ENCODE measurements around the gene PHB1. TPM values are rescaled to one million over a fixed set of nuclear protein-coding genes. Genes with fewer than 3 reads are reported as not detected.

Gene PHB1
- total RNA-seq, 2 donors from 2014 or later = 229 to 487 TPM

DNA sequence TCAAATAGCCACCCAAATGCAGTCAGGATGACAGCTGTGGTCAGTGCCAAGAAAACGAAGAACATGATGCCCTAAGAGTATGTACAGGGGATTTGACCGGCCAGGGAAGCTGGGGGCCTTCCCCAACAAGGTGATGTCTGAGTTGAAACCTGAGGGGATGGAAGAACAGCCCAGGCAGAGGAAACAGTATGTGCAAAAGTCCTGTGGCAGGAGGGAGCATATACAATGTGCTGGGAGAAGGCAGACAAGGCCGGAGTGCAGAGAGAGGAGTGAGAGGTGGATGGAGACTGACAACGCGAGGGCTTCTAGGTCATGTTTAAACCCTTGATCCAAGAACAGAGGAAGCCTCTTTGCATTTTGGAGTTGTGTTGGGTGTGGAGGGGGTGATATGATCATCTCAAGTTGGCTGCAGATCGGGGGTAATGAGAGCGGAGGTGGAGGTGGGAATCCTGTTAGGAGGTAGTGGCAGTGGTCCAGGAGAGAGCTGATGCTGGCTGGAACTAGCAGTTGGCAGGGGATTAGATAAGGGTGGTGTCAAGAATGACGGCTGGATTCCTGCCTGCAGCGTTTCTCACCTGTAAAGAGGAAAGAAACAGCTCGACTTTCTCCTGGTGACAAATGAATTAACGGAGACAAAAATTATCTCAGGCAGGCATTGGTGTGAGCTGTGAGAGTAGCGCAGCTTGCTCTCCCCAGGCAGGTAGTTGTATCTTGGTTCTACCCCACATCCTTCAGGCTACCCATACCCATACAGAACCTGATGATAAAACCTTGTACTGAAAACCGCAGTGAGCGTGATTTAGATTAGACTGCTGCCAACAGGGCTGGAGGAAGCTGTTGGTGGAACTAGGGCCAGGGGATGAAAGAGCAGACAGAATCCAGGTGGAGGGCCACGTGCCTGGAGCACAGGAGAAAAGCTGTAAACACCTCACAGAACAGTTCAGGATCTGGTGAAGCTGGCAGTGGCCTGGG lies 43.2 kb upstream of the PHB1 start:
- peaks cover 3% of the 10 kb centered on the region for H3K27me3 ChIP-seq
- DNase-seq = no peak

DNA sequence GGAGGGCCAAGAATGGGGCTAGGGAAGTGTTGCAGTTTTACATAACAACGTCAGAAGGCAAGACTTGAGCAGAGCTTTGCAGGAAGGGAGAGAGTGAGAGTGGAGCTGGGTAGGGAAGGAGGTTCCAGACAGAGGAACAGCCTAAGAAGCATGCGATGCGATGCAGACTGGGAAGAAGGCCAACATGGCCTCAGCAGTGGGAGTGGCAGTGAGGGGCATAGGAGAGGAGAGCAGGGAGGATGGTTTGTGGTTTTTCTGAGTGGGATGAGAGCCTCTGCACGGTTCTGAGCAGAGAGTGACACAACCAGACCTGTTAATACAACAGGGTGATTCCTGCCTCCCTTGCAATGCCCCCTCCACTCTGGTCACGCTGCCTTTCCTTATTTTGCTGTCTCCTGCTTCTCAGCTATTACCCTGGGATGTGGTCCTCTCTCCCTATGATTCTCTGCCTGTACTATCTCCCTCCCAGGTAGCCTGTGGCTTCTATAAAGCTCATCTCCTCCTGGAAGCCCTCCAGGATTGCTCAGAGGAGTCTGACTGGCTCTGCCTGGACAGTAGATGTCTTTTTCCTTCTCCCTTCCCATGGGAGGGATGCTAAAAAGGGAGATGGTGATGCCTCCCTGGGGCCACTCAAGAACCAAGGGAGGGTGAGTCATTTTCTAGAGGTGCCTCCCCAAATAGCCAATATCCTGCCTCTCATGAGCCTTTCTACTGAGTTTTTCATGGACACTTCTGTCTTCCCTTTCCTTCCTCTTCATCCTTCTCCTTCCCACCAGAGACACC lies 41.7 kb upstream of the PHB1 start:
- TF ChIP-seq, protein P1, sequence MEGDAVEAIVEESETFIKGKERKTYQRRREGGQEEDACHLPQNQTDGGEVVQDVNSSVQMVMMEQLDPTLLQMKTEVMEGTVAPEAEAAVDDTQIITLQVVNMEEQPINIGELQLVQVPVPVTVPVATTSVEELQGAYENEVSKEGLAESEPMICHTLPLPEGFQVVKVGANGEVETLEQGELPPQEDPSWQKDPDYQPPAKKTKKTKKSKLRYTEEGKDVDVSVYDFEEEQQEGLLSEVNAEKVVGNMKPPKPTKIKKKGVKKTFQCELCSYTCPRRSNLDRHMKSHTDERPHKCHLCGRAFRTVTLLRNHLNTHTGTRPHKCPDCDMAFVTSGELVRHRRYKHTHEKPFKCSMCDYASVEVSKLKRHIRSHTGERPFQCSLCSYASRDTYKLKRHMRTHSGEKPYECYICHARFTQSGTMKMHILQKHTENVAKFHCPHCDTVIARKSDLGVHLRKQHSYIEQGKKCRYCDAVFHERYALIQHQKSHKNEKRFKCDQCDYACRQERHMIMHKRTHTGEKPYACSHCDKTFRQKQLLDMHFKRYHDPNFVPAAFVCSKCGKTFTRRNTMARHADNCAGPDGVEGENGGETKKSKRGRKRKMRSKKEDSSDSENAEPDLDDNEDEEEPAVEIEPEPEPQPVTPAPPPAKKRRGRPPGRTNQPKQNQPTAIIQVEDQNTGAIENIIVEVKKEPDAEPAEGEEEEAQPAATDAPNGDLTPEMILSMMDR (IDR thresholded peaks at IDR 0.05) = no peak
- Histone ChIP-seq H3K9ac (ENCODE audit: low read depth in 2 of 2, low read length in 2 of 2) (no peak overlapping the region), H3K4me3 (no peak overlapping the region), H3K27ac (no peak overlapping the region), H3K36me3 (no peaks in the 10 kb centered on the region), H3K9me3 (no peaks in the 10 kb centered on the region), H3K27me3 (peaks cover 3% of the 10 kb centered on the region), H3K4me1 (no peaks in the 10 kb centered on the region)
- no peak for DNase-seq
- intact Hi-C loops (cut with DNase I) = no loop called here

More for the DNA sequence above, 43.2 kb upstream of the PHB1 start:
- Histone ChIP-seq H3K4me1 (no peaks in the 10 kb centered on the region), H3K27ac (no peak overlapping the region), H3K9me3 (no peaks in the 10 kb centered on the region), H3K36me3 (no peaks in the 10 kb centered on the region), H3K4me3 (no peak overlapping the region), H3K9ac (ENCODE audit: low read depth in 2 of 2, low read length in 2 of 2) (no peak overlapping the region)
- intact Hi-C loops (cut with DNase I) = no loop called here
- TF ChIP-seq, protein P1 (IDR thresholded peaks at IDR 0.05) = no peak

DNA sequence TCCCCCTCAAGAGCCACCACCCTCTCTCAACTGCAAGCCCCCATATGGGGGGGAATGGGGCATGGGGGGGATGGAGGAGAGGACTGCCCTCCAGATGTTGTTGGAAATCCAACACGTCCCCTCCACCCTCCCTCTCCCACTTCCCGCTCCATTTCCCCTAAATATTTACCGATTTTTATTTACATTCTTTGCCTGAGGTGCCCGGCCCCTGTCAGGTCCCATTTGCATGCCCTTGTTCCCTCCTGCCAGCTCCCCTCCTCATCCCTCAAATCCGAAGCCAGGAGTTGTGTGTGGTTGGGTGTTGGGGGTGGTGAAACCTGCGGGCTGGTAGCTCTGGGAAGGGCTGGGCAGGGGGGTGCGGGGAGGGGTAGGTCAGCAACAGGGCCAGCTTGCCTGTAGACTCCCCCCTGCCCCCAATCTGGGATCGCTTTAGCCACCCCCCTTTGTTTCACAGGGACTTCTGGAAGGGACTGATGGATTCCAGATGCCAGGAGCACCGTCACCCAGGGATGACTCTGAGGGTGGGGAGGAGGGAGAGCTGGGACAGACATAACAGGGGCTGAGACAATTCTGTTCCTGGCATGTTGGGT lies 40.7 kb upstream of the PHB1 start:
- H3K27me3 ChIP-seq = peaks cover 3% of the 10 kb centered on the region
- H3K9me3 ChIP-seq = no peaks in the 10 kb centered on the region
- no peaks in the 10 kb centered on the region for H3K36me3 ChIP-seq
- TF ChIP-seq, protein P1 (IDR thresholded peaks at IDR 0.05) = no peak
- H3K4me3 ChIP-seq = no peak overlapping the region
- H3K27ac ChIP-seq = no peak overlapping the region
- H3K9ac ChIP-seq (ENCODE audit: low read depth in 2 of 2, low read length in 2 of 2) = no peak overlapping the region
- intact Hi-C loops (cut with DNase I) = no loop called here
- H3K4me1 ChIP-seq = no peaks in the 10 kb centered on the region
- DNase-seq = no peak

DNA sequence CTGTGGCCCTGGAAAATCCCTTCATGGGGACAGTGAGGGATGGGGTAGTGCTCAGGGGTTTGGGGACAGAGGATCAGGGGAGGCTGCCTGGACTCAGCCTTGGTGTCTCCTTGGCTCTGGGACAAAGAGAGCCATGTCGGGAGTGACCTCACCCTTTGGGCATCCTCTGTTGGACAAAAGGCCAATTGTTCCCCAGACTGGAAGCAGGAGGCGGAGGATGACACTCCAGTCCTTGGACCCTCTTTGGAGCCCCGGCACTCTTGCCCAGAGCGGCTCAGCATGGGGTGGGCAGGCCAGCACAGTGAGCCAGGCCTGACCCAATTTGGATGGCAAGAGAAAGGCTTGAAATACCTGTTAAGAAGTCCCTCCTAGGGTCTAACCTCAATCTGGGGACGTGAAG lies 39.4 kb upstream of the PHB1 start:
- intact Hi-C loops (cut with DNase I) = no loop called here
- no peak overlapping the region for H3K4me3 ChIP-seq
- no peaks in the 10 kb centered on the region for H3K9me3 ChIP-seq
- no peak overlapping the region for H3K27ac ChIP-seq
- H3K4me1 ChIP-seq = no peaks in the 10 kb centered on the region
- peaks cover 3% of the 10 kb centered on the region for H3K27me3 ChIP-seq
- DNase-seq = no peak
- TF ChIP-seq, protein P1 (IDR thresholded peaks at IDR 0.05) = no peak
- no peak overlapping the region for H3K9ac ChIP-seq (ENCODE audit: low read depth in 2 of 2, low read length in 2 of 2)
- H3K36me3 ChIP-seq = no peaks in the 10 kb centered on the region

DNA sequence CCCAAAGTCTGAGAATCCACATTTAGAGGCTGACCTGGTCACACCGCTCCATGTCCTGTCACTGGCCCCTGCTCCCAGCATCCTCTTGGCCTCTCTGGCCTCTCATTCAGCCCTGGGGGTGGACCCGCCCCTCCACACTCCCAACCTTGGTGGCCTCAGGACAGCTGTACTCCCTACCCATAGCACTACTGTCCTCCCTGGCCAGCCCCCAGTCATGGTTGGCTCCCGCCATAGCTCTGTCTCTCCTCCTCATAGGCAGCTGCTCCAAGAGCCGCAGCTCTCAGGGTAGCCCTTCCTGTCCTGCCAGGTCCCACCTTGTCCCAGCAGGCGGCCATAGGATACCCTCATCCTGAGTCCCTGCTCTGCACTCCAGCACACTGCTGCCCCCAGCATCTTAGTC lies 38.0 kb upstream of the PHB1 start:
- Histone ChIP-seq H3K27ac (no peak overlapping the region), H3K4me1 (no peaks in the 10 kb centered on the region), H3K27me3 (peaks cover 3% of the 10 kb centered on the region), H3K9ac (ENCODE audit: low read depth in 2 of 2, low read length in 2 of 2) (no peak overlapping the region), H3K36me3 (no peaks in the 10 kb centered on the region), H3K4me3 (no peak overlapping the region), H3K9me3 (no peaks in the 10 kb centered on the region)
- intact Hi-C loops (cut with DNase I) = no loop called here
- TF ChIP-seq, protein P1 (IDR thresholded peaks at IDR 0.05) = no peak
- no peak for DNase-seq
